Peyer's patch (tissue), 4 donors: ENCODE measurements around the gene SURF4.

Experiments used
- CTCF ChIP-seq, 6 experiments: fragments of 450-650 bp in 4 of 6; fragments of 200-600 bp in 2 of 6; sonication (generic) in 1 of 6; IDR thresholded peaks; one replicate each; pipeline ENCODE4 v1.5.1; 2017 to 2019; ENCODE audit warnings: antibody characterized with exemption in 6 of 6, mild to moderate bottlenecking in 3 of 6, moderate library complexity in 1 of 6
- POLR2A ChIP-seq, 2 donors: fragments of 450-650 bp; IDR thresholded peaks; one replicate each; pipeline ENCODE4 v1.5.1; 2017; ENCODE audit warnings: antibody characterized with exemption in 2 of 2, mild to moderate bottlenecking in 2 of 2, moderate library complexity in 2 of 2

GRCh38 chr9:133347515-133347984, 28.3 kb downstream of the SURF4 start:
- TF ChIP-seq CTCF (IDR thresholded peaks at IDR 0.05) (peak in 1 of 6 experiments; percentile 13), POLR2A (IDR thresholded peaks at IDR 0.05) (no peak)
